ENCODE measurements around the gene FRMD3. TPM values are rescaled to one million over a fixed set of nuclear protein-coding genes. Genes with fewer than 3 reads are reported as not detected.
A peak's percentile ranks its signal among the peaks of the same experiment; 100 is the strongest.

Gene FRMD3
- total and polyA plus RNA-seq, 8 donors = 1.3 to 18.0 (median 4.1) TPM

DNA sequence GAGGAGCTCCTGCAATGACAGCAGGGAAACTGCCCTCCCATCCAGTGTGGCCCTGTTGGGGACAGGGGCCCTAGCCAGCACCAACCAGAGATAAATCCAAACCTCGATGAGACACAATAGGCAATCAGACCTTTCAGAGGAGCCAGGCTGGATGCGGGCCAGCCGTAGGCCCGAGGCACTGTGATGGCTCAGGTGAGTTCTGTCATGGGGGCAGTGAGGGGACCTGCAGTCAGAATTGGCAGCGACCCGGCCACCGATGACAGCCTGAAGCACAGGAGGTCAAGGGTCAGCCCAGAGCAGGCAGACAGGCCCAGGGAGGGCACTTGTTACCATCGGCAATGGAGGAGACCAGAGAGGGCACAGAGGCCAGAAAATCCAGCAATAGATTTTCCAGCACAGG lies 90.8 kb downstream of the FRMD3 start:
- H3K27ac ChIP-seq = no peak overlapping the region
- H3K4me1 ChIP-seq = peaks cover 0 to 11% (median 0%) of the 10 kb centered on the region in 4 donors
- TF ChIP-seq, protein P1, sequence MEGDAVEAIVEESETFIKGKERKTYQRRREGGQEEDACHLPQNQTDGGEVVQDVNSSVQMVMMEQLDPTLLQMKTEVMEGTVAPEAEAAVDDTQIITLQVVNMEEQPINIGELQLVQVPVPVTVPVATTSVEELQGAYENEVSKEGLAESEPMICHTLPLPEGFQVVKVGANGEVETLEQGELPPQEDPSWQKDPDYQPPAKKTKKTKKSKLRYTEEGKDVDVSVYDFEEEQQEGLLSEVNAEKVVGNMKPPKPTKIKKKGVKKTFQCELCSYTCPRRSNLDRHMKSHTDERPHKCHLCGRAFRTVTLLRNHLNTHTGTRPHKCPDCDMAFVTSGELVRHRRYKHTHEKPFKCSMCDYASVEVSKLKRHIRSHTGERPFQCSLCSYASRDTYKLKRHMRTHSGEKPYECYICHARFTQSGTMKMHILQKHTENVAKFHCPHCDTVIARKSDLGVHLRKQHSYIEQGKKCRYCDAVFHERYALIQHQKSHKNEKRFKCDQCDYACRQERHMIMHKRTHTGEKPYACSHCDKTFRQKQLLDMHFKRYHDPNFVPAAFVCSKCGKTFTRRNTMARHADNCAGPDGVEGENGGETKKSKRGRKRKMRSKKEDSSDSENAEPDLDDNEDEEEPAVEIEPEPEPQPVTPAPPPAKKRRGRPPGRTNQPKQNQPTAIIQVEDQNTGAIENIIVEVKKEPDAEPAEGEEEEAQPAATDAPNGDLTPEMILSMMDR (IDR thresholded peaks at IDR 0.05) = no peak
- no peak for TF ChIP-seq EP300 (IDR thresholded peaks at IDR 0.05)
- no peak for TF ChIP-seq POLR2AphosphoS5 (IDR thresholded peaks at IDR 0.05)
- TF ChIP-seq POLR2A (IDR thresholded peaks at IDR 0.05) = no peak
- intact Hi-C loops (cut with DNase I; ENCODE audit: low total_unique reads) = no loop called here
- no peaks in the 10 kb centered on the region for H3K9me3 ChIP-seq
- H3K36me3 ChIP-seq = no peaks in the 10 kb centered on the region
- 84 to 96% (median 95%) methylated on average over 8 of the region's 8 CpGs for WGBS, 5 donors
- DNase-seq = no peak
- H3K4me3 ChIP-seq = no peak overlapping the region
- H3K27me3 ChIP-seq = no peaks in the 10 kb centered on the region

DNA sequence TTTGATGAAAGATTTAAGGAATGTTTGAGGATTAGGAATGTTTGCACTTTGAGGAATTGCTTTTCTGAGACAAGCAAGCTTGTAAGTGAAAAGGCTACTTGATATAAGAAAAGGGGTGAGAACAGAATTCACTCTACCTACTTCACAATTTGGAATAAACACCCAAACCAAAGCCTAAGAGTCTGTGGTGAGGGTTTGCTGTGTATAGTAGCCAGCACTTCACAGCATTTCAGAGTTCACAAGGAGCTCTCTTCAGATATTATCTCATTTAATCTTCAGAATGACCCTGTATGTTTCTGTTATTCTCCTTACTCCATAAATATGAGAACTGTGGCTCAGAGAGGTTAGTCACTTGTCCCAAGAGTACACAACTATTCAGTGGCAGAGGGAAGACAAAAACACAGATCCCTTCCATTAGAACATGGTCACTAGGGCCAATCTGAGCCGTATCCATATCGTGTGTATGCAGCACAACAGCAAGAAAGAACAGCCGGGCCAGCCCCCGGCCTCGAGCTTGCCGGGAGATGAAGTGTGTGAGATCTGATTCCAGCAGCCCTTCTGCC lies 92.4 kb downstream of the FRMD3 start:
- intact Hi-C loops (cut with DNase I; ENCODE audit: low total_unique reads) = no loop called here
- Histone ChIP-seq H3K36me3 (no peaks in the 10 kb centered on the region), H3K4me1 (peaks cover 0 to 23% (median 9%) of the 10 kb centered on the region in 4 donors), H3K9me3 (no peaks in the 10 kb centered on the region), H3K4me3 (no peak overlapping the region), H3K27me3 (no peaks in the 10 kb centered on the region), H3K27ac (no peak overlapping the region)
- TF ChIP-seq POLR2AphosphoS5 (IDR thresholded peaks at IDR 0.05) = no peak
- TF ChIP-seq EP300 (IDR thresholded peaks at IDR 0.05) = no peak
- TF ChIP-seq, protein P1 (IDR thresholded peaks at IDR 0.05) = no peak
- no peak for TF ChIP-seq POLR2A (IDR thresholded peaks at IDR 0.05)
- WGBS, 5 donors = 90 to 98% (median 93%) methylated on average over 6 of the region's 6 CpGs
- DNase-seq = no peak

DNA sequence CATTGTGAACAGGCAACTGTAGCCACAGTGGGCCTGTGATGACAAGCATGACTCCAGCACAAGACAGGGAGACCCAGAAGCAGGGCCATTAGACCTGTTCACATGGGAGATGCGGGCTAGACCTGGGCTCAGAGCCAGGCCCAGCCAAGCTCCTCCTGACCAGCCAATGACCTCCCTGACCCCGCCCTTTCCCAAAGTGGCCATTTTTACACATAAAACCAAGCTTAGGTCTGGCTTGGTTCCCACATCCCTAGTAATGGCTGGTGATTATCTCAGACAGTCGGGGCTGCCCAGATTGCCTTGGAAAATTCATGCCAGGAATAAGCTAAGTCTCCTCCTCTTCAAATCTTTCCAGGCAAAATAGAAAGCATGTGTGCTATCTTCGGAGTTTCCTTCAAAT lies 94.1 kb downstream of the FRMD3 start:
- 53 to 71% (median 61%) methylated on average over 4 of the region's 4 CpGs for WGBS, 5 donors
- no peak for DNase-seq

DNA sequence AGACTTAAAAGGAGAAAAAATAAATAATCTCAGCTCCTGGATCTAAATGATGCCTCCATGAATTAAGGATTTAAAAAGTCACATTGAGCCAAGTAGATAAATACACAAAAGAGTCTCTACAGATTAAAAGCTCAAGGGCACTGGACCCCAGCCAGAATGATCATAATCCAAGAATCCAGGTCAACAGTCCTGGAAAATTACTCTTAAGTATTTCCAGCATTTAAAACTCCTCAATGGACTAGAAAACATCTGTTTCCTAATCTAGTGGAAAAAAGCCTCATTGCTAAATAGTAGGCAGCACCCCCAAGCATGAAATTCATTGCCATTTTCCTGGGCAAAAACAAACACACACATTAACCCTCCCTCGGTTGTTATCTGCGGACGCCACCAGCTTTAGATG lies 96.8 kb downstream of the FRMD3 start:
- DNase-seq = peak in 1 of 2 donors; percentile 68
- H3K27ac ChIP-seq = peak overlapping the region in 3 of 5 donors; percentile 3 to 64 (median 47)

More for the DNA sequence above, 94.1 kb downstream of the FRMD3 start:
- H3K36me3 ChIP-seq = no peaks in the 10 kb centered on the region
- no peaks in the 10 kb centered on the region for H3K9me3 ChIP-seq
- intact Hi-C loops (cut with DNase I; ENCODE audit: low total_unique reads) = no loop called here
- H3K27me3 ChIP-seq = no peaks in the 10 kb centered on the region
- no peak overlapping the region for H3K4me3 ChIP-seq
- TF ChIP-seq POLR2A (IDR thresholded peaks at IDR 0.05) (no peak), POLR2AphosphoS5 (IDR thresholded peaks at IDR 0.05) (no peak), EP300 (IDR thresholded peaks at IDR 0.05) (no peak)
- TF ChIP-seq, protein P1 (IDR thresholded peaks at IDR 0.05) = no peak
- H3K27ac ChIP-seq = peak overlapping the region in 2 of 5 donors; percentile 15 to 18
- peaks cover 0 to 36% (median 19%) of the 10 kb centered on the region in 4 donors for H3K4me1 ChIP-seq

More for the DNA sequence above, 96.8 kb downstream of the FRMD3 start:
- intact Hi-C loops (cut with DNase I; ENCODE audit: low total_unique reads) = no loop called here
- WGBS, 5 donors = 23 to 44% (median 34%) methylated on average over 3 of the region's 3 CpGs
- Histone ChIP-seq H3K4me3 (no peak overlapping the region), H3K4me1 (peaks cover 0 to 36% (median 19%) of the 10 kb centered on the region in 4 donors), H3K9me3 (no peaks in the 10 kb centered on the region), H3K27me3 (no peaks in the 10 kb centered on the region), H3K36me3 (no peaks in the 10 kb centered on the region)
- TF ChIP-seq POLR2AphosphoS5 (IDR thresholded peaks at IDR 0.05) (no peak), EP300 (IDR thresholded peaks at IDR 0.05) (no peak), POLR2A (IDR thresholded peaks at IDR 0.05) (no peak)
- TF ChIP-seq, protein P1 (IDR thresholded peaks at IDR 0.05) = no peak
